Small intestine (tissue), 7 donors: ENCODE measurements around the gene MT1H. TPM values are rescaled to one million over a fixed set of nuclear protein-coding genes. Genes with fewer than 3 reads are reported as not detected.

Source experiments
- DNase-seq, 2 donors: peaks; one replicate each; pipeline versions ENCODE4 v3.0.0 to v3.0.0-alpha.2; 2013
- FAIRE-seq: peaks from 2 replicates; lab custom pipeline; 2012; peaks lifted over from hg19 to GRCh38; lab: Jason Lieb, UNC
- H3K27ac ChIP-seq, 3 donors: one replicate each; pipeline ENCODE4 v1.5.1; 2013; ENCODE audit warnings: low read length in 2 of 3, mild to moderate bottlenecking in 2 of 3, control low read depth in 1 of 3, inconsistent platforms in 1 of 3, low read depth in 1 of 3, moderate library complexity in 1 of 3
- H3K27me3 ChIP-seq, 3 donors: one replicate each; pipeline ENCODE4 v1.6.1; 2013; ENCODE audit warnings: low read length in 3 of 3, inconsistent platforms in 1 of 3; ENCODE audit not compliant: control insufficient read depth in 3 of 3, insufficient read depth in 3 of 3
- H3K36me3 ChIP-seq, 3 donors: one replicate each; pipeline ENCODE4 v1.6.1; 2013; ENCODE audit warnings: low read length in 3 of 3, inconsistent platforms in 1 of 3, low read depth in 1 of 3, mild to moderate bottlenecking in 1 of 3, moderate library complexity in 1 of 3; ENCODE audit not compliant: control insufficient read depth in 3 of 3, insufficient read depth in 2 of 3
- H3K4me1 ChIP-seq, 3 donors: one replicate each; pipeline ENCODE4 v1.6.1; 2013; ENCODE audit warnings: low read length in 2 of 3, inconsistent platforms in 1 of 3, low read depth in 1 of 3, mild to moderate bottlenecking in 1 of 3, moderate library complexity in 1 of 3; ENCODE audit not compliant: control insufficient read depth in 3 of 3, insufficient read depth in 2 of 3
- H3K4me3 ChIP-seq, 3 donors: one replicate each; pipeline ENCODE4 v1.5.1; 2013; ENCODE audit warnings: low read length in 3 of 3, control low read depth in 1 of 3, inconsistent platforms in 1 of 3, low read depth in 1 of 3, mild to moderate bottlenecking in 1 of 3, moderate library complexity in 1 of 3
- H3K9me3 ChIP-seq, 2 donors: one replicate each; pipeline ENCODE4 v1.6.1; 2013; ENCODE audit warnings: low read depth in 1 of 2, low read length in 1 of 2; ENCODE audit not compliant: control insufficient read depth in 2 of 2, insufficient read depth in 1 of 2
- WGBS, 3 donors: extraction: QIAGEN DNeasy Blood & Tissue Kit; methylation state at CpG; one replicate each; pipeline ENCODE4 v1.1.7; 2013; 5-methylcytosine and 5-hydroxymethylcytosine counted together
- polyA plus RNA-seq, 4 donors: library from polyadenylated mRNA; stranded (reverse) in 3 of 4; unstranded in 1 of 4; fragments of 200-250 nt in 3 of 4; fragments of 120-200 nt in 1 of 4; gene quantifications; one replicate each; pipeline versions ENCODE4 v1.2.1 to v1.2.3, GENCODE V29; 2013
- donor health status: healthy with polysubstance abuse.
- donor health status: control.
- donor health status: control.
- donor health status: Bipolar disorder and iron deficiency.
- donor health status: healthy.

Gene MT1H
- polyA plus RNA-seq, 4 donors, result 3.6 to 930 (median 62.8) TPM

- WGBS, 3 donors, result 52 to 63% (median 62%) methylated on average over 3 of the region's 3 CpGs
- Histone ChIP-seq H3K36me3 (no peaks in the 10 kb centered on the region), H3K9me3 (no peaks in the 10 kb centered on the region), H3K27ac (no peak overlapping the region), H3K27me3 (peaks cover 0 to 6% (median 5%) of the 10 kb centered on the region in 3 donors), H3K4me3 (no peak overlapping the region), H3K4me1 (peaks cover 0 to 21% (median 0%) of the 10 kb centered on the region in 3 donors)
- FAIRE-seq (no peak), DNase-seq (peak; percentile 32 to 76)
These were observed 19.8 kb upstream of the MT1H start for GRCh38 chr16:56649820-56650219.

- WGBS, 3 donors, result 64 to 69% (median 69%) methylated on average over 7 of the region's 7 CpGs
- no peak for FAIRE-seq
These were observed 18.0 kb upstream of the MT1H start, which contains the start of gene MT1B for GRCh38 chr16:56651586-56651985. Gene MT1B (plus strand): TSS chr16:56651886. CDS start chr16:56651954, 68 bp downstream.

GRCh38 chr16:56652600-56652999 lies 17.0 kb upstream of the MT1H start:
- H3K9me3 ChIP-seq, result no peaks in the 10 kb centered on the region
- no peak for FAIRE-seq
- H3K4me3 ChIP-seq, result no peak overlapping the region
- no peaks in the 10 kb centered on the region for H3K36me3 ChIP-seq
- H3K27me3 ChIP-seq, result peaks cover 0 to 5% (median 0%) of the 10 kb centered on the region in 3 donors
- H3K27ac ChIP-seq, result no peak overlapping the region
- WGBS, 3 donors, result 44 to 73% (median 62%) methylated on average over 1 of the region's 1 CpG
- H3K4me1 ChIP-seq, result peaks cover 0 to 21% (median 0%) of the 10 kb centered on the region in 3 donors
- DNase-seq, result no peak

More at GRCh38 chr16:56651586-56651985, 18.0 kb upstream of the MT1H start, which contains the start of gene MT1B:
- Histone ChIP-seq H3K4me1 (peaks cover 0 to 21% (median 0%) of the 10 kb centered on the region in 3 donors), H3K27me3 (peaks cover 0 to 5% (median 0%) of the 10 kb centered on the region in 3 donors), H3K36me3 (no peaks in the 10 kb centered on the region), H3K27ac (no peak within 1 kb of the TSS), H3K9me3 (no peaks in the 10 kb centered on the region), H3K4me3 (no peak within 1 kb of the TSS)
- no peak for DNase-seq

- H3K9me3 ChIP-seq, result no peaks in the 10 kb centered on the region
- H3K27me3 ChIP-seq, result peaks cover 0 to 5% (median 0%) of the 10 kb centered on the region in 3 donors
- WGBS, 3 donors, result 87 to 92% (median 87%) methylated on average over 7 of the region's 7 CpGs
- H3K27ac ChIP-seq, result no peak overlapping the region
- DNase-seq (no peak), FAIRE-seq (no peak)
- H3K4me3 ChIP-seq, result no peak overlapping the region
- H3K36me3 ChIP-seq, result no peaks in the 10 kb centered on the region
- peaks cover 0 to 16% (median 0%) of the 10 kb centered on the region in 3 donors for H3K4me1 ChIP-seq
These were observed 16.4 kb upstream of the MT1H start for GRCh38 chr16:56653218-56653617.

- DNase-seq (peak; percentile 98 to 99), FAIRE-seq (no peak)
- Histone ChIP-seq H3K9me3 (no peaks in the 10 kb centered on the region), H3K27me3 (peaks cover 0 to 11% (median 0%) of the 10 kb centered on the region in 3 donors), H3K27ac (peak within 1 kb of the TSS; percentile 40 to 96 (median 55)), H3K4me3 (peak within 1 kb of the TSS; percentile 55 to 69 (median 69)), H3K4me1 (peaks cover 0 to 9% (median 0%) of the 10 kb centered on the region in 3 donors), H3K36me3 (peaks cover 0 to 10% (median 0%) of the 10 kb centered on the region in 3 donors)
- WGBS, 3 donors, result 0 to 1% (median 1%) methylated on average over 41 to 46 of the region's 46 CpGs
These were observed 11.9 kb upstream of the MT1H start, which contains the start of gene MT1F for GRCh38 chr16:56657555-56658326. Gene MT1F (plus strand): TSS chr16:56657959. CDS start chr16:56658059, 100 bp downstream.

GRCh38 chr16:56658327-56658875 lies 11.2 kb upstream of the MT1H start:
- peak in 1 of 2 donors; percentile 72 for DNase-seq

GRCh38 chr16:56662357-56663354 lies 7.0 kb upstream of the MT1H start:
- peaks cover 0 to 6% (median 0%) of the 10 kb centered on the region in 3 donors for H3K4me1 ChIP-seq
- 15 to 33% (median 33%) methylated on average over 34 to 48 of the region's 48 CpGs for WGBS, 3 donors
- peaks cover 0 to 15% (median 0%) of the 10 kb centered on the region in 3 donors for H3K36me3 ChIP-seq
- DNase-seq (peak in 1 of 2 donors; percentile 67), FAIRE-seq (no peak)
- H3K27me3 ChIP-seq, result peaks cover 0 to 33% (median 0%) of the 10 kb centered on the region in 3 donors
- no peak overlapping the region for H3K27ac ChIP-seq
- H3K4me3 ChIP-seq, result peak overlapping the region in 2 of 3 donors; percentile 3 to 31
- H3K9me3 ChIP-seq, result no peaks in the 10 kb centered on the region

More at GRCh38 chr16:56658327-56658875, 11.2 kb upstream of the MT1H start:
- Histone ChIP-seq H3K27ac (peak overlapping the region in 2 of 3 donors; percentile 18 to 96), H3K4me3 (peak overlapping the region in 2 of 3 donors; percentile 69), H3K36me3 (peaks cover 0 to 10% (median 0%) of the 10 kb centered on the region in 3 donors), H3K27me3 (peaks cover 0 to 17% (median 0%) of the 10 kb centered on the region in 3 donors), H3K4me1 (peaks cover 0 to 9% (median 0%) of the 10 kb centered on the region in 3 donors), H3K9me3 (no peaks in the 10 kb centered on the region)
- FAIRE-seq, result no peak
- WGBS, 3 donors, result 13 to 27% (median 22%) methylated on average over 9 to 10 of the region's 10 CpGs
